HUES64 (cell line): ENCODE measurements around the gene RNF217.
"Not testable (repeated sequence)": the region's sequence is repeated elsewhere in the genome, so short reads cannot be mapped to it uniquely, and the experiment has no call there.

Experiments used
- H3K27ac ChIP-seq: 2 replicates; pipeline ENCODE4 v1.7.0; 2013; ENCODE audit warnings: low read depth, low read length, inconsistent platforms
- H3K27me3 ChIP-seq: 2 replicates; pipeline ENCODE4 v1.6.1; 2013; ENCODE audit warnings: mild to moderate bottlenecking, low read length; ENCODE audit not compliant: insufficient read depth
- H3K36me3 ChIP-seq: 2 replicates; pipeline ENCODE4 v1.6.1; 2013; ENCODE audit warnings: mild to moderate bottlenecking, low read length; ENCODE audit not compliant: insufficient read depth
- H3K4me1 ChIP-seq: 2 replicates; pipeline ENCODE4 v1.6.1; 2013; ENCODE audit warnings: mild to moderate bottlenecking, low read length, moderate library complexity; ENCODE audit not compliant: insufficient read depth
- H3K4me3 ChIP-seq: 2 replicates; pipeline ENCODE4 v1.5.1; 2013; ENCODE audit warnings: mild to moderate bottlenecking, low read length, moderate library complexity
- H3K9ac ChIP-seq: 2 replicates; pipeline ENCODE4 v1.6.1; 2013; ENCODE audit warnings: mild to moderate bottlenecking, low read depth, low read length
- H3K9me3 ChIP-seq: 2 replicates; pipeline ENCODE4 v1.6.1; 2013; ENCODE audit warnings: low read depth, low read length; ENCODE audit not compliant: insufficient read depth
- WGBS: fragments of 150-250, 120-280 bp; methylation state at CpG from one replicate; pipeline ENCODE4 v1.1.7; 2013; ENCODE audit warnings: missing lambda C conversion rate; 5-methylcytosine and 5-hydroxymethylcytosine counted together

The RNF217 gene

GRCh38 chr6:125063307-125063706, 101.1 kb downstream of the RNF217 start:
- Histone ChIP-seq H3K9ac (no peak overlapping the region), H3K4me1 (no peaks in the 10 kb centered on the region; the same call in 1 of the 2 replicates), H3K4me3 (no peak overlapping the region), H3K27me3 (no peaks in the 10 kb centered on the region), H3K27ac (no peak overlapping the region), H3K36me3 (no peaks in the 10 kb centered on the region), H3K9me3 (no peaks in the 10 kb centered on the region)
- WGBS = no CpG with 5 or more reads among the region's 2 CpGs

DNA sequence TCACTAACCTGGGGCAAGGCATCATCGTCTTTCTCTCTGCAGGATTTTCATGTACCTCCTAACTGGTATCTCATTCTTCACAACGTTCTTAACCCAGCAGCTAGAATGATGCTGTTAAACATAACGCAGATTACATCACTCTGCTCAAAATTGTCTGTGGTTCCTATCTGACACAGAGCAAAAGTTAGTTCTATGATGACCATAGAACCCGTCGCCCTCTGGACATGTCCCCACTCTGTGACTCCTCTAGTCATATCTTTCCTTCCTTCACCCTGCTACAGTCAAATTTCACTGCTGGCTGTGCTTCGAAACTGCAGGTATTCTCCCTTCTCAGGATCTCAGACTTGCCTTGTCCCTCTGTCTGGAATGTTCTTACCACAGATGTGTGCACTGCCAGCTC, 103.9 kb downstream of the RNF217 start:
- Histone ChIP-seq H3K9me3 (no peaks in the 10 kb centered on the region), H3K27me3 (no peaks in the 10 kb centered on the region), H3K36me3 (no peaks in the 10 kb centered on the region), H3K4me3 (no peak overlapping the region), H3K27ac (no peak overlapping the region), H3K9ac (no peak overlapping the region), H3K4me1 (no peaks in the 10 kb centered on the region)
- WGBS = 93% methylated on average over 6 of the region's 6 CpGs

DNA sequence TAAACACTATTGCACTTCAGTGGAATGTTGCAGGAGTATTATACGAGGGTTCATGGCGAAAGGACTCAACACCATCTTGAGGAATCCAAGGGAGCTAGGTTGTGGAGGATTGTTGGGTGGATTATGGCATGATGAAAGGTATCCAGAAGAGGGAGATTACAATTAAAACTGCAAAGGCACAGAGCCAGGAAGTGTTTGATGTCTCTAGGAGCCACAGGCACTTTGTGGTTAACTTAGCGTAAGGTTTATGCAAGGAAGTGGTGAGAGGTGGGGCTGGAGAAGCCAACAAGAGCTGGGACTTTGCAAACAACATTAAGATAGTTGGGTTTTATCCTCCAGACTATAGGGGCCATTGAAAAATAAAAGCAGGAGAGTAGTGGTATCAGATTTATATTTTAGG, 104.7 kb downstream of the RNF217 start:
- Histone ChIP-seq H3K27me3 (no peaks in the 10 kb centered on the region), H3K9me3 (no peaks in the 10 kb centered on the region), H3K27ac (no peak overlapping the region), H3K4me3 (no peak overlapping the region), H3K4me1 (no peaks in the 10 kb centered on the region), H3K9ac (no peak overlapping the region), H3K36me3 (no peaks in the 10 kb centered on the region)
- WGBS = 95% methylated on average over 3 of the region's 3 CpGs

GRCh38 chr6:125067552-125067951, 105.3 kb downstream of the RNF217 start:
- no peaks in the 10 kb centered on the region for H3K27me3 ChIP-seq
- no peak overlapping the region for H3K4me3 ChIP-seq
- H3K27ac ChIP-seq = no peak overlapping the region
- 89% methylated on average over 1 of the region's 1 CpG for WGBS
- H3K4me1 ChIP-seq = no peaks in the 10 kb centered on the region; the same call in 1 of the 2 replicates
- H3K9ac ChIP-seq = no peak overlapping the region
- H3K36me3 ChIP-seq = no peaks in the 10 kb centered on the region
- H3K9me3 ChIP-seq = no peaks in the 10 kb centered on the region

DNA sequence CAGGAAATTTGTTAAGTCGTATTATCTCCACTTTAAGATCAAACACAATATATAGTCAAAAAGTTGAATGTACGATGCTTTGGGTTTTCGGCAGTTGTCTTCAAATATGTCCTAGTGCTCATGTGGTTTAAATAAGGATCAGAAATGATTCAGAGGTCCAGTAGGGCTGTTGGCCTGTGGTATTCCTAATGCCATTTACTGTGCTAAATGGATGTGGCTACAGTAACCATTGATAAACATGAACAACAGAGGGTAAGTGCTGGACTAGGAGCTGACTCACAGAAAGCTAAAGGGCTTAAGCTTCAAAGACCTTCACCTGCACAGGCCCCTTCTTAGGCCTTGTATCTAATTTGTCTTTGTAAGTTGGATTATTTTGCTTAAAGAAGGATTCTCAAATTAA, 110.8 kb downstream of the RNF217 start:
- peaks cover 5% of the 10 kb centered on the region for H3K4me1 ChIP-seq
- H3K36me3 ChIP-seq = peaks cover 3% of the 10 kb centered on the region; the same call in 1 of the 2 replicates
- 98% methylated on average over 3 of the region's 3 CpGs for WGBS
- H3K9ac ChIP-seq = no peak overlapping the region
- H3K27ac ChIP-seq = no peak overlapping the region
- H3K27me3 ChIP-seq = no peaks in the 10 kb centered on the region
- no peak overlapping the region for H3K4me3 ChIP-seq
- no peaks in the 10 kb centered on the region for H3K9me3 ChIP-seq

DNA sequence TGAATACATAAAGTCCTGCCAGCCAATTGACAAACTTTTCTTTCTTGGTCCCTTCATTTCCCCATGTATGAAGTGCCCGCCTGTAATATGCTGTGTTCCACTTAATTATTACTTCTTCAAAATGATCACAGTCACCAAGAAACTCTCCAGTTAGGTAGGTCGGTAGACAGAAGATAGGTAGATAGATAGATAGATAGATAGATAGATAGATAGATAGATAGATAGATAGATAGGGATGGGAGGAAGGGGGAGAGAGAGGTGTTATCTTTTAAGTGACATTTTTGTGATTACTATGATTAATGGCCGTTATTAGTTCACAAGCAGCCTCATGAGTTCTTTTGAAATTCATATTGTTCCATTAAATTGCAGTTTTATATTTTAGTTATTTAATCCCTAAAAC, 111.9 kb downstream of the RNF217 start:
- 96% methylated on average over 3 of the region's 3 CpGs for WGBS
- no peaks in the 10 kb centered on the region for H3K9me3 ChIP-seq
- H3K36me3 ChIP-seq = peaks cover 3% of the 10 kb centered on the region; the same call in 1 of the 2 replicates
- H3K4me3 ChIP-seq = no peak overlapping the region
- peaks cover 5% of the 10 kb centered on the region for H3K4me1 ChIP-seq
- no peaks in the 10 kb centered on the region for H3K27me3 ChIP-seq
- H3K9ac ChIP-seq = no peak overlapping the region
- H3K27ac ChIP-seq = no peak overlapping the region

- H3K27ac ChIP-seq, H3K9me3 ChIP-seq, H3K36me3 ChIP-seq, H3K4me1 ChIP-seq, H3K9ac ChIP-seq, H3K4me3 ChIP-seq, H3K27me3 ChIP-seq: not testable (repeated sequence)
- WGBS = 97% methylated on average over 2 of the region's 2 CpGs
These were observed 112.8 kb downstream of the RNF217 start for GRCh38 chr6:125075073-125075472.

DNA sequence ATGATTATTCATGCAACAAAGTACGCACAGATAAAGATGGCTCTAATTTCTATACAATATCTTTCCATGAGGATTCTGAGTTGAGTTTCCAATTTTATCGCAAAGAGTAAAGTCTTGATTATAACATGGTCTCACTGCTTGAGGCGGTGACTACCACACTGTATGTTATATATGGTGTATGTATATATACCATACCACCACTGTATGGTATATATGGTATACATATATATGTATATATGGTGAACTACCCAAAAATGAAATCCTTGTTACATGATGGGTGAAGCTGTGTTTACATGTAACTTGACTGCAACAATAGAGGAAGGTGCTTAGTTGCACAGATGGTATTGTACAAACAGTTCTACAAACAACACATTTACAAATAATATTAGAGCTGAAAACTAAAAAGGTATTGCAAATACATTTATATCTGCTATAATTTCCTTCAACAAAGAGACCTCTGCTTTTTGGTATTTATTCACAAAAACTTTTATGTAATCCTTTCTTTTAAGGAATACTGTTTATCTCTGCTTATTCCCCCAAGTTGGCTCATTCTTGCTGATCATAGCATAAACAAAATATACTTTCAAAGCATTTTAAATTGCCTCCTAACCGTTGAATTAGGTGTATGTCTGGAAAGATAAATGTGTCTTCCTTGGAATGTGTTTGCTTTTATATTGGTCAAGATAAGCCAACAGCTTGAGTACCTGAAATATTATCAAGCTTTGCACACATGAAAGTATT, 113.7 kb downstream of the RNF217 start:
- 100% methylated on average over 1 of the region's 4 CpGs for WGBS
- no peak overlapping the region for H3K9ac ChIP-seq

GRCh38 chr6:125076482-125076742, 114.2 kb downstream of the RNF217 start:
- no peaks in the 10 kb centered on the region for H3K27me3 ChIP-seq
- WGBS = 90% methylated on average over 3 of the region's 3 CpGs
- H3K9me3 ChIP-seq = no peaks in the 10 kb centered on the region
- no peak overlapping the region for H3K9ac ChIP-seq
- H3K27ac ChIP-seq = no peak overlapping the region
- no peak overlapping the region for H3K4me3 ChIP-seq
- H3K36me3 ChIP-seq = peaks cover 3% of the 10 kb centered on the region; the same call in 1 of the 2 replicates
- peaks cover 5% of the 10 kb centered on the region for H3K4me1 ChIP-seq

More for the DNA sequence above, 113.7 kb downstream of the RNF217 start:
- Histone ChIP-seq H3K4me1 (peaks cover 5% of the 10 kb centered on the region), H3K9me3 (no peaks in the 10 kb centered on the region), H3K27ac (no peak overlapping the region), H3K4me3 (no peak overlapping the region), H3K36me3 (peaks cover 3% of the 10 kb centered on the region; the same call in 1 of the 2 replicates), H3K27me3 (no peaks in the 10 kb centered on the region)

- Histone ChIP-seq H3K27ac (no peak overlapping the region), H3K4me1 (peaks cover 5% of the 10 kb centered on the region), H3K9ac (no peak overlapping the region), H3K36me3 (peaks cover 3% of the 10 kb centered on the region; the same call in 1 of the 2 replicates), H3K27me3 (no peaks in the 10 kb centered on the region), H3K9me3 (no peaks in the 10 kb centered on the region), H3K4me3 (no peak overlapping the region)
- whole genome bisulfite sequencing = 91% methylated on average over 4 of the region's 4 CpGs
These were observed 115.2 kb downstream of the RNF217 start for GRCh38 chr6:125077453-125077852.

DNA sequence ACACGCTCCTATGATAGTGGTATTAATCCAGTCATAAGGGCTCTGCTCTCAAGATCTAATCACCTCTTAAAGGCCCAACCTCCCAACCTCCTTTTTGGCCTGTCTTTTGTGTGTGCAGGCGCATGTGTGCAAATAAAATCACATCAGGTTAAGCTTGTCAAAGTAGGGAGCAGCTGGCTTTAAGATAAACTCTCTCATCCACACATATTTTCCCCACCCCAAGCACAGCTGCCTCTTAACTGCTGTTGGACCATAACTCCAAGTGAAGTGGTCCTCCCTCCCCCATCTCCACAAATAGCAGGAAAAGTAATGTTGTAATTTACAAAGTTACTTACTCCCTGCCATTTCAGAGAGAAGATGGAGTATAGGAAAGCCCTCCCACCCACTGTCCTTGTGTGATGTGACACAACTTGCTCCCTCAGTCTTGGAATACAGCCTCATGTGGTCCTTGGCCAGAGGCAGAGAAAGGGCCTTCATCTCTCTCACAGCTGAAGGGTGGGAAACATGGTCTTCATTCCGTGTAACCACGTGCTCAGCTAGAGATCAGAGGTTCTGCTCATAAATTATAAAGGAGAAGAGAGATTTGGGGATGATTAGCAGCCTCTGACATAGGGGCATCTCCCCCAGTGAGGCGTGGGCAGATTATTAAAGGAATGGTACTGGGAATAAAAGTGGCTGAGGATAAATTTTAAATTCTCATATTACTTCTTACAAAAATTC, 116.5 kb downstream of the RNF217 start:
- Histone ChIP-seq H3K9me3 (no peaks in the 10 kb centered on the region), H3K36me3 (peaks cover 9% of the 10 kb centered on the region; the same call in 1 of the 2 replicates), H3K9ac (no peak overlapping the region), H3K4me3 (no peak overlapping the region), H3K4me1 (peaks cover 5% of the 10 kb centered on the region), H3K27ac (no peak overlapping the region), H3K27me3 (no peaks in the 10 kb centered on the region)
- 91% methylated on average over 5 of the region's 5 CpGs for WGBS
